HG03108 (cell line): ENCODE data around the gene SLIT2.

Experiments
- ATAC-seq: cut with Tn5 transposase; IDR thresholded peaks from one replicate; pipeline ENCODE4 v1.9.1; 2021; ENCODE audit warnings: moderate library complexity; ENCODE audit not compliant: unreplicated experiment

SLIT2 gene

GRCh38 chr4:20298455-20298854 is 46.8 kb downstream of the SLIT2 start:
- ATAC-seq: no peak

GRCh38 chr4:20298986-20299385 is 47.3 kb downstream of the SLIT2 start:
- ATAC-seq: no peak

- no peak for ATAC-seq
These were observed 47.8 kb downstream of the SLIT2 start for GRCh38 chr4:20299515-20299914.

GRCh38 chr4:20301161-20301560 is 49.5 kb downstream of the SLIT2 start:
- ATAC-seq: no peak
